GM18909 (cell line): ENCODE data around the gene OLFM4.
"Not testable (repeated sequence)": the region's sequence is repeated elsewhere in the genome, so short reads cannot be mapped to it uniquely, and the experiment has no call there.

ENCODE experiments used
- ATAC-seq: cut with Tn5 transposase; IDR thresholded peaks from one replicate; pipeline ENCODE4 v1.9.1; 2021; ENCODE audit warnings: mild to moderate bottlenecking; ENCODE audit not compliant: unreplicated experiment, poor library complexity

OLFM4 gene

GRCh38 chr13:53014018-53014417 is 14.6 kb upstream of the OLFM4 start:
- ATAC-seq: not testable (repeated sequence)

DNA sequence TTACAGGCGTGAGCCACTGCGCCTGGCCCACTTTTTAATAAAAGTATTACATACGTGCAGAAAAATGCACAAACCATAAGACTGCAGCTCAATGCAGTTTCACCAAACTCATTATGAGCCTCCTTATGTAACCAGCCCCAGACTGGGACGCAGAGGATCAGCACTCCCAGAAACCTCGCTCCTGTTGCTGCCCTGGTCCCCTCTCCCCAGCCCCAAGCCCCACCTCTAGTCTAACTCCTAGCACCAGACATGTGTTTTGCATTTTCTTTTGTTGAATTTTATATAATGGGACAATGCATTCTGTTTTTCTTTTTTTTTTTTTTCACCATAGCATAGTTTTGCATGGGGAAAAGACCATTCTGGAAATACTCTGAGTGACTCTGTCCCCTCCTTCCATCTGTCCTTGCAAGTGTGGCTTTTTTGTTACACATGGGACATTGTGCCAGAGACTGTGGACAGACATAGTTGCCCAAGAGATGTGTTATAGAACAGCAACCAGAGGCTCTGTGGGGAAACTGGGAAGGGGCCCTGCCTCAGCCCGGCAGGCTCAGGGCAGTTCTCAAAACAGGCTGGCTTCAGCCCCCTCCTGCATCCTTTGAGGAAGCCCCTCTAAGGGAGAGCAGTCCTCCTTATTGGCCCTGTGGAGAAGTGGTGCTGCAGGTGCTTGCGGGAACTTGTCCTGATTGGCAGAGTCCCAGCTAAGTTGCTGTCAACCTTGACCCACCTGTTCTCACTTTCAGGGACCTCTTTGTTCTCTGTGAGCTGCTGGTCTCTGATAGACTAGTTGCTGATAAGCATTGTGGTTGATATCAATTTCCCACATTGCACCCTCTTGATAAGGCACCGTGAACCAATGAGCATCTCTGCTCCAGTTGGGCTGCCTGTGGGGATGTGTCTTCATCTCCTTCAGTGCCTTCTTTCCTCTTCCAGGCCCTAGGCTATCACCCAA is 13.8 kb upstream of the OLFM4 start:
- ATAC-seq: no peak

GRCh38 chr13:53015971-53016370 is 12.6 kb upstream of the OLFM4 start:
- ATAC-seq: no peak

- ATAC-seq: no peak
These were observed 11.1 kb upstream of the OLFM4 start for GRCh38 chr13:53017433-53017970.

DNA sequence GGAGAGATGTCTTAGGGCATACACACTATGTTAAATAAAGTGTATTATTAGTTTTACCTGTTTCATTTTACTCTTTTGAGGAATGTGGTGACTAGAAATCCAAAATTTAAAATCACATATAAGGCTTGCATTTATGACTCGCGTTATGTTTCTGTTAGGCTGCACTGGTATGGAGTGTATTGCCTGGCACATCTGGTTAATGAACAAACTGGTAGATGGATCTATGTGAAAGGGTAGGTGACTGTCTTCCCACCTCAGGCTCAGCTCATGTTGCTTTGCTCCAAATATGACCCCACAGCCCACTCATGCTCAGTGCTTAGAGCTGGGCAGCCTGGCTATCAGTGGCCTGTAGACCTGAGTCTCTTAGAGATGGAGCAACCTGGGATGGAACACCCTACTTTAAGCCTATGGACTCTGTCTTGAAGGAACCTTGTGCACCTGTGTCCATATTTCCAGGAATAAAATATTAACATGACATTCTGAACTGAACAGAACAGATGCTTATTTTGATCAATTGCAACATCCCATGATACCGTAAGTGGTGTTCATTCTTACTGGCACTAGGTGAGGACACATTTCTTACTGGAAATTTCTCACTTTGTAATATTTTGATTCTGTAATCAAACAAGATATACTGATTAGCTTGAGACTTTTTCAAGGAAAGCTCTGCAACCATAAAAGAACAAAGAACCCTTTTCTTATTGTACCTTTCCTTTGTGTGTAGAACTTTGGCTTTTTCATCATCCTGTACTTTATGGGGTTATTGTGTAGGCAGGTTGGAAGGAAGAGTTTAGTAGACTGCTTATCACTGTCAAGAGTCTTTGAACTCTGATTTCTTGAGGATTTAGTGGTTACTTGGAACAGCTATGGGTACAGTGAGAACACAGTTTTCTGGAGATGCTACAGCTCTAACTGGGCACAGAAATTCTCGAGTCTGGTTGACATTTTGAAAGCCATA is 9.6 kb upstream of the OLFM4 start:
- ATAC-seq: no peak

- no peak for ATAC-seq
These were observed 7.8 kb upstream of the OLFM4 start for GRCh38 chr13:53020764-53021335.

GRCh38 chr13:53023246-53023645 is 5.4 kb upstream of the OLFM4 start:
- no peak for ATAC-seq

DNA sequence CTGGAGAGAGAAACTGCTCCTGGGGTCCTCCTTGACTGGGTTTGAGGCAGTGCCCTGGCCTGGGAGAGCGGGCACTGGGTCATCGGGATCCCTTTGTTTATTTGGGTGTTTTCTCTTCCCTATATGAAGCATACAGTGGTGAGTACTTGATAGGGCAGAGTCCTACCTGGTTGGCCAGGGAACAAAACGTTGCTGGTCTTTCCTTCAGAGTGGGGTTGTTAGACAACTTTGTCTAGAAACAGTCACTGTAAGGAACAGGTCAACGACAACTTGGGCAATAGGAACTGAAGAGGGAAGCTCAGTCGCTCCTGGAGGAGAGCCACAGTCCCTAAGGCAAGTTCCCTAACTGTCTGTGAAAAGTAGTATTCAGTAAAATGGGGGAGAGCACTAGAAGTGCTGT is 550 bp upstream of the OLFM4 start:
- no peak for ATAC-seq

- no peak for ATAC-seq
These were observed 4.2 kb downstream of the OLFM4 start for GRCh38 chr13:53032849-53033248.

DNA sequence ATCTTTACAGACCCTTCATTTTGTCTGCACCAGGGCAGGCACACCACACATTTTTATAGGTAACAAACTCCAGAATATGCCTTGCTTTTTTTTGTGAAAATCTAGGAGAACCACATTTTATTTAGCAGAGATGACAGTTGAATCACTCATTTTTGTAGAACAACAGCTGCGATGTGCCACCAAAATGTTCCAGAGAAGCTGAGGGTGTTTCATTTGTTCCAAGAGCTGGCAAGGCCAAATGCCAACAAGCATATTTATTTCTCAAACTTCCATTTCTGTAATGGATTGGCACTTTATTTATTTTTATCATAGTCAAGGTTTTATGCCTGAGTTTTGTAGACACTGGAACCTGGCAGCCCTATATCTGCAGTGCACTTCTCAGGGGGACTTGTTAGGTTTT is 10.4 kb downstream of the OLFM4 start:
- ATAC-seq: no peak

- no peak for ATAC-seq
These were observed 13.4 kb downstream of the OLFM4 start for GRCh38 chr13:53041968-53042516.

GRCh38 chr13:53042877-53043276 is 14.3 kb downstream of the OLFM4 start:
- no peak for ATAC-seq

GRCh38 chr13:53043398-53043797 is 14.8 kb downstream of the OLFM4 start:
- no peak for ATAC-seq

GRCh38 chr13:53045189-53045588 is 16.6 kb downstream of the OLFM4 start:
- ATAC-seq: no peak

DNA sequence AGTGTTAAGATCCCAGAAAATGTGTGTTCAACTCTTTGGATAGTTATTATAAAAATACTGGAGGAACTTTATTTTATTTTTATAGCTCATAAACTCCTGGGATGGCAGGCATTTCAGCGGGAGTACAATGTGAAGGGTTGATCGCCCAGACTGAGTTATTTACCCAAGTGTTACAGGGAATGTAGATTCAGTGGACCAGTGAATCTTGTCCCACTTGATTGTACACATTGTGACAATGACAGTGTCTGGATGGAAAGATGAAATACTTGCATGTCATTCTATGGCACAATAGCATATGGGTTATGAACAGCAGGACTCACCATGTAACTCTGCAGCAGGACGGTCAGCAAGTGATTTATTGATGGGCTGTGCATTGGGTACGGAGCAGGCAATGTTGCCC is 20.3 kb downstream of the OLFM4 start:
- ATAC-seq: no peak

- no peak for ATAC-seq
These were observed 21.5 kb downstream of the OLFM4 start for GRCh38 chr13:53050151-53050550.

- no peak for ATAC-seq
These were observed 24.1 kb downstream of the OLFM4 start for GRCh38 chr13:53052675-53053074.

GRCh38 chr13:53054569-53054968 is 26.0 kb downstream of the OLFM4 start:
- ATAC-seq: no peak

DNA sequence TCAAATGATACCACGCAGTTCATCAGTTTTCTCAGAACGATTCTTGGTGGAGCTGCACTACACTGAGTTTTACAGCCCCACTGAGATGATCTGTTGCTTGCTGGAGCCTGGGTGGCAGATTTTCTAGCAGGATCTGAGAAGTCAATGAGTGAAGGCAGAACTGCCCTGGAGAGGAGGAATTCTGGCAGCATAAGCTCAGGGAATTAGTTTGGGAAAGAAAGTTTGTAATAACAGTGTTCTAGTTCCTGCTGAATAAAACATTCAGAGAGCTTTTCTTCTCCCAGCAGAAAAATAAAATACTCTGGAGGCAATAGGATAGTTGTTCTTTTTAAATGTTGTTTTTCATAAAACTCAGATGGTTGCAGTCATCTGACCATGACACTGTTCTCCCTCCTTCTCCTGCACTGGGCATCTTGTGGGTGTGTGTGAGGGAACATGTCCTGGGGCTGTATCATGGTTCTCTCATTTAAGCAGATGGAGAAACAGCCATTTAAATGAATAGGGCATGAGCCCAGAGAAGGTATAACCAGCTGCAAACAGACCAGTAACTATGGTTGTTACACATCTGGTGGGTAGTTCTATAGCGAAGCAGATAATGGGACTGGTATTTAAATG is 29.6 kb downstream of the OLFM4 start:
- ATAC-seq: no peak
